GM12892 (cell line): ENCODE measurements around the gene KCNK7.

Experiments used
- POLR2A ChIP-seq: IDR thresholded peaks from 2 replicates; pipeline ENCODE4 v1.6.1; 2011; ENCODE audit warnings: low read depth, low read length, control low read depth
- POLR2AphosphoS5 ChIP-seq: IDR thresholded peaks from 2 replicates; pipeline ENCODE4 v1.6.1; 2011; ENCODE audit warnings: low read depth, low read length, control low read depth
- TAF1 ChIP-seq: IDR thresholded peaks from 2 replicates; pipeline ENCODE4 v1.6.1; 2011; ENCODE audit warnings: low read depth, mild to moderate bottlenecking, control low read depth, low read length, borderline replicate concordance

DNA sequence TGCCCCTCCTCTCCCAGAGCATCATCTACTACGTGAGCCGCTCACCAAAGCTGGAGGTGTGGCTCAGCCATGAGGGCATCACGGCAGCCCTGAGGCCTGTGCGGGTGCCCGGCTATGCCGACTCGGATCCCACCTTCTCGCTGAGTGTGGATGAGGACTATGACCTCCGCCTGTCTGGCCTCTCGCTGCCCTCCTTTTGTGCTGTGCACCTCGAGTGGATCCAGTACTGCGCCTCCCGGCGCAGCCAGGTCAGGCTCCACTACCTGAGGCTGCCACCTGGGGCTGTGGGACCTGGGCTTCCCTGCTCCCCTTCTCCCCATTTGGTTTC lies 38.5 kb upstream of the KCNK7 start:
- TF ChIP-seq POLR2AphosphoS5 = no peak
- no peak for TF ChIP-seq POLR2A
- no peak for TF ChIP-seq TAF1
